PFSK-1 (cell line): Measurements from ENCODE around the gene PRSS53.

Experiments
- FOXP2 ChIP-seq: optimal IDR thresholded peaks from 2 replicates; pipeline ENCODE3; 2011; ENCODE audit warnings: borderline replicate concordance, control low read depth, inconsistent platforms; ENCODE audit not compliant: insufficient read depth; ENCODE audit errors: extremely low read length, extremely low read depth
- POLR2AphosphoS5 ChIP-seq: IDR thresholded peaks from 2 replicates; pipeline ENCODE4 v1.6.1; 2012; ENCODE audit warnings: low read depth, mild to moderate bottlenecking, control low read depth, low read length, moderate library complexity
- SIN3A ChIP-seq: IDR thresholded peaks from 2 replicates; pipeline ENCODE4 v1.6.1; 2012; ENCODE audit warnings: mild to moderate bottlenecking, low read length, moderate library complexity, borderline replicate concordance; ENCODE audit not compliant: insufficient read depth
- TAF1 ChIP-seq: IDR thresholded peaks from 2 replicates; pipeline ENCODE4 v1.6.1; 2012; ENCODE audit warnings: low read length, control low read depth, borderline replicate concordance; ENCODE audit not compliant: insufficient read depth
- TF ChIP-seq, protein P1 (sequence below), 2 experiments: IDR thresholded peaks; 2 replicates each; pipeline versions ENCODE4 v1.6.1 to v1.8.0; 2011 to 2012; ENCODE audit warnings: low read depth in 2 of 2, low read length in 2 of 2, control low read depth in 1 of 2, inconsistent platforms in 1 of 2, mild to moderate bottlenecking in 1 of 2, moderate library complexity in 1 of 2; ENCODE audit not compliant: insufficient read depth in 1 of 2

PRSS53 gene

GRCh38 chr16:31109622-31110021, 20.9 kb upstream of the PRSS53 start:
- TF ChIP-seq POLR2AphosphoS5 (no peak), FOXP2 (no peak), SIN3A (no peak), TAF1 (no peak)
- TF ChIP-seq, protein P1, sequence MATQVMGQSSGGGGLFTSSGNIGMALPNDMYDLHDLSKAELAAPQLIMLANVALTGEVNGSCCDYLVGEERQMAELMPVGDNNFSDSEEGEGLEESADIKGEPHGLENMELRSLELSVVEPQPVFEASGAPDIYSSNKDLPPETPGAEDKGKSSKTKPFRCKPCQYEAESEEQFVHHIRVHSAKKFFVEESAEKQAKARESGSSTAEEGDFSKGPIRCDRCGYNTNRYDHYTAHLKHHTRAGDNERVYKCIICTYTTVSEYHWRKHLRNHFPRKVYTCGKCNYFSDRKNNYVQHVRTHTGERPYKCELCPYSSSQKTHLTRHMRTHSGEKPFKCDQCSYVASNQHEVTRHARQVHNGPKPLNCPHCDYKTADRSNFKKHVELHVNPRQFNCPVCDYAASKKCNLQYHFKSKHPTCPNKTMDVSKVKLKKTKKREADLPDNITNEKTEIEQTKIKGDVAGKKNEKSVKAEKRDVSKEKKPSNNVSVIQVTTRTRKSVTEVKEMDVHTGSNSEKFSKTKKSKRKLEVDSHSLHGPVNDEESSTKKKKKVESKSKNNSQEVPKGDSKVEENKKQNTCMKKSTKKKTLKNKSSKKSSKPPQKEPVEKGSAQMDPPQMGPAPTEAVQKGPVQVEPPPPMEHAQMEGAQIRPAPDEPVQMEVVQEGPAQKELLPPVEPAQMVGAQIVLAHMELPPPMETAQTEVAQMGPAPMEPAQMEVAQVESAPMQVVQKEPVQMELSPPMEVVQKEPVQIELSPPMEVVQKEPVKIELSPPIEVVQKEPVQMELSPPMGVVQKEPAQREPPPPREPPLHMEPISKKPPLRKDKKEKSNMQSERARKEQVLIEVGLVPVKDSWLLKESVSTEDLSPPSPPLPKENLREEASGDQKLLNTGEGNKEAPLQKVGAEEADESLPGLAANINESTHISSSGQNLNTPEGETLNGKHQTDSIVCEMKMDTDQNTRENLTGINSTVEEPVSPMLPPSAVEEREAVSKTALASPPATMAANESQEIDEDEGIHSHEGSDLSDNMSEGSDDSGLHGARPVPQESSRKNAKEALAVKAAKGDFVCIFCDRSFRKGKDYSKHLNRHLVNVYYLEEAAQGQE (IDR thresholded peaks at IDR 0.05; ENCODE audit: insufficient read depth in 1 of 2, low read depth in 2 of 2, low read length in 2 of 2) = no peak

DNA sequence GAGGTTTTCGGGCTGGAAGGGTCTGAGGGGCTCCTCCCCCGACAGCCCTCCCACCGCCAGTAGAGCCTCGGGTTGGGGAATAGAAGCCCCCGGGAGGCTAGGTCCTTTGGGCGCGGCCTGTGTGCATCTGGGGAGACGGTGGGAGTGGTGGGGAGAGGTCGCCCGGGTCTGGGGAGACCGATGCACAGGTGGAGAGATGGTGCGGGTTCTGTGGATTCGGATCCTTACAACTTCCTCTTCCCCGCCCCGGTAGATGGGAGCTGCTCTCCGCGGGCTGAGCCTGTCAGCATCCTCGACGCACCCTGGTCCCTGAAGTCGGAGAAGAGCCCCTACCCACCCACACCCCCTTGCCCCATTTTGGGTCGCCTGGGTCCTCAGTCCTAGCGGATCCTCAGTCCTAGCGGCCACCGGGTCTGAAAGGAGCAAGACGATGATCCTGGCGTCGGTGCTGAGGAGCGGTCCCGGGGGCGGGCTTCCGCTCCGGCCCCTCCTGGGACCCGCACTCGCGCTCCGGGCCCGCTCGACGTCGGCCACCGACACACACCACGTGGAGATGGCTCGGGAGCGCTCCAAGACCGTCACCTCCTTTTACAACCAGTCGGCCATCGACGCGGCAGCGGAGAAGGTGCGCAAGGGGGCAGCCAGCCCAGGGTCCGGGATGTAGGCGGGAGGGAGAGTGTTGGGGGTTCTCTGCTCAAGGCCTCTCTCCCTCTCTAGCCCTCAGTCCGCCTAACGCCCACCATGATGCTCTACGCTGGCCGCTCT, 20.2 kb upstream of the PRSS53 start:
- TF ChIP-seq FOXP2 = no peak
- no peak for TF ChIP-seq TAF1
- TF ChIP-seq, protein P1 (IDR thresholded peaks at IDR 0.05; ENCODE audit: insufficient read depth in 1 of 2, low read depth in 2 of 2, low read length in 2 of 2) = no peak
- TF ChIP-seq POLR2AphosphoS5 = no peak
- TF ChIP-seq SIN3A = no peak

DNA sequence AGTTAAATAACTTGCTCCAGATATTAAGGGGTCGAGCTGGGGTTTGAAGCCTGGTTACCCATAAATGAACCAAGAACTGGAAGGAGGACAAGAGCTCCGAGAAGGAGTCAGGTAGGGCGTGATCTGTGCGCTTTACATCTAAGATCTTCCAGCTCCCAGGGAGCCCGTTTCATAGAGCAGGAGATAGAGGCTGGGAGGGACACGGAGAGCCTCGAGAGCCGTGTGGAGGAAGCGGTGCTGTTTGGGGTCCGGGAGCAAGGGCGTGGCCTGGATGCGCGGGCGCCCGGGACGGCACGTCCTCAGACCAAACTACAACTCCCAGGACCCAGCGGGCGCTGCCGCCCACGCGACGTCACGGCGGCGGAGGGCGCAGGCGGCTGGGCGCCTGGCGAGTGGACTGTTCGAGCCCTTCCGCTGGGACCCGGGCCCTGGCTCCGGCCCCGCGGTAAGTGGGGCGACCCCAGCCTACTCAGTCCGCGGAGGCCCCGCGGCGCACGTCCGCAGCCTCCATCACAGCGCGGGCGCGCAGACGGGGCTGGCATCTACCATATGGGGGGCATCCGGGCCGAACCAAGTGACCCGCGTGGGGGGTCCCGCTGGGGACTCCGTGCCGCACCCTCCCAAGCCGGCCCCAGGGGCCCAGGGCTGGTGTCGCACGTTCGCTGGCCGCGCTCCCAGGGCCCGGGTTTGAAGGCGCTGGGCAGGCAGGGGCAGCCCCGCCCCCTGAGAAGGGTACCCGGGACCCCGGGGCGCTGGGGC, 19.5 kb upstream of the PRSS53 start, which contains the start of gene BCKDK:
Gene BCKDK, plus strand, starts transcription at position 352 of the 759 bp plus-strand sequence. CDS start 838 bp downstream, outside the sequence.
- TF ChIP-seq SIN3A (0 out of 2 replicates have a peak, but pooled peaks have one; percentile 2), TAF1 (no peak), POLR2AphosphoS5 (0 out of 2 replicates have a peak, but pooled peaks have one; percentile 69), FOXP2 (peak; percentile 71)

- TF ChIP-seq, protein P1 (IDR thresholded peaks at IDR 0.05; ENCODE audit: insufficient read depth in 1 of 2, low read depth in 2 of 2, low read length in 2 of 2) = no peak
- TF ChIP-seq POLR2AphosphoS5 (no peak), TAF1 (no peak; the same call in 1 of the 2 replicates)
Measured at GRCh38 chr16:31107465-31107867, 18.7 kb upstream of the PRSS53 start.

DNA sequence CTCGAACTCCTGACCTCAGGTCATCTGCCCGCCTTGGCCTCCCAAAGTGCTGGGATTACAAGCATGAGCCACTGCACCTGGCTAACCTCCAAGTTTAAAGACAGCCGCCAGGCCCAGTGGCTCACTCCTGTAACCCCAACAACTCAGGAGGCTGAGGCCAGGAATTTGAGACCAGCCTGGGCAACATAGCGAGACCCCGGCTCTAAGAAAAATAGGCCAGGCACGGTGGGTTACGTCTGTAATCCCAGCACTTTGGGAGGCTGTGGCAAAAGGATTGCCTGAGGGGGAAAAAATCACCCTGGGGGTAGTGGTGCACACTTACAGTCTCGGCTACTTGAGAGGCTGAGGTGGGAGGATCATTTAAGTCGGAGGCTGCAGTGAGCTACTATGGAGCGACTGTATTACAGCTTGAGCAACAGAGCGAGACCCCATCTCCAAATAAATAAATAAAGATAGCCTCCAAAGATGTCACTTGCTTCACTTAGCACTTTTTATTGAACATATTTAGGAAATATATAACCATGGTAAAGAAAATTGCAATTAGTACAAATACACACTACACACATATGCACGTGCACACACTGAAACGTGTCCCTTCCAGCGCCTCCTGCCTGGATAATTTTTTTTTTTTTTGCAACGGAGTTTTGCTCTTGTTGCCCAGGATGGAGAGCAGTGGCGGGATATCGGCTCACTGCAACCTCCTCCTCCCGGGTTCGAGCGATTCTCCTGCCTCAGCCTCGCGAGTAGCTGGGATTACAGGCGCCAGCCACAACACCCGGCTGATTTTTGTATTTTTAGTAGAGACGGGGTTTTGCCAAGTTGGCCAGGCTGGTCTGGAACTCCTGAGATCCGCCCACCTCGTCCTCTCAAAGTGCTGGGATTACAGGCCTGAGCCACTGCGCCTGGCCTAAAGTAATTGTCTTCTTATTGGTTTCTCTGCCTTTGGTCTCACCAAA, 18.0 kb upstream of the PRSS53 start:
- TF ChIP-seq, protein P1 (IDR thresholded peaks at IDR 0.05; ENCODE audit: insufficient read depth in 1 of 2, low read depth in 2 of 2, low read length in 2 of 2) = no peak
- TF ChIP-seq SIN3A (no peak), POLR2AphosphoS5 (no peak), TAF1 (no peak), FOXP2 (no peak)
